Loucy (cell line): Measurements from ENCODE around the gene ZNRF3.

Experiments
- EZH2phosphoT487 ChIP-seq: fragments of 200-600 bp; IDR thresholded peaks from 2 replicates; pipeline ENCODE4 v1.6.1; 2018; ENCODE audit warnings: antibody characterized with exemption, mild to moderate bottlenecking, moderate library complexity, borderline replicate concordance
- TF ChIP-seq, protein P1 (sequence below): fragments of 200-600 bp; sonication (generic); conservative IDR thresholded peaks from 2 replicates; pipeline ENCODE4 v1.5.1; 2014; ENCODE audit warnings: mild to moderate bottlenecking, antibody characterized with exemption, low read length

DNA sequence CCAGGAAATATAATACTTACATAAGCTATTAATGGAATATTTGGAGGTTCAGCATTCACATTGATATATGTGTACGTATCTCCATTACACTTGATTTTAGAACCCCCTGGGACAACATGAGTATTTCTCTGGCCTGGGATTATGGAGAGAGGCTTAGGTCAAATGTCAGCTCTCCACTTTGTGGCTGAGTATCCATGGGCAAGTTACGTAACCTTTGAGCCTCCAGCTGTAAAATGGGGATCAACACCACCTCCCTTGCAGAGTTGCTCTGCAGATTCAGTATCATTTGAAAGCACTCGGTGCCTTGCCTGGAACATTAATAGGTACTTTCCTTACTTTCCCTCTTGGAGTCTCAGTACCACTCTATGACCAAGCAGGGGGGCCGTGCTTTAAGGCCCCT lies 145.1 kb downstream of the ZNRF3 start:
- TF ChIP-seq, protein P1, sequence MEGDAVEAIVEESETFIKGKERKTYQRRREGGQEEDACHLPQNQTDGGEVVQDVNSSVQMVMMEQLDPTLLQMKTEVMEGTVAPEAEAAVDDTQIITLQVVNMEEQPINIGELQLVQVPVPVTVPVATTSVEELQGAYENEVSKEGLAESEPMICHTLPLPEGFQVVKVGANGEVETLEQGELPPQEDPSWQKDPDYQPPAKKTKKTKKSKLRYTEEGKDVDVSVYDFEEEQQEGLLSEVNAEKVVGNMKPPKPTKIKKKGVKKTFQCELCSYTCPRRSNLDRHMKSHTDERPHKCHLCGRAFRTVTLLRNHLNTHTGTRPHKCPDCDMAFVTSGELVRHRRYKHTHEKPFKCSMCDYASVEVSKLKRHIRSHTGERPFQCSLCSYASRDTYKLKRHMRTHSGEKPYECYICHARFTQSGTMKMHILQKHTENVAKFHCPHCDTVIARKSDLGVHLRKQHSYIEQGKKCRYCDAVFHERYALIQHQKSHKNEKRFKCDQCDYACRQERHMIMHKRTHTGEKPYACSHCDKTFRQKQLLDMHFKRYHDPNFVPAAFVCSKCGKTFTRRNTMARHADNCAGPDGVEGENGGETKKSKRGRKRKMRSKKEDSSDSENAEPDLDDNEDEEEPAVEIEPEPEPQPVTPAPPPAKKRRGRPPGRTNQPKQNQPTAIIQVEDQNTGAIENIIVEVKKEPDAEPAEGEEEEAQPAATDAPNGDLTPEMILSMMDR: no peak
- TF ChIP-seq EZH2phosphoT487: no peak
